ENCODE results near the gene PCLAF.
"Not testable (repeated sequence)": the region's sequence is repeated elsewhere in the genome, so short reads cannot be mapped to it uniquely, and the experiment has no call there.

PCLAF gene

DNA sequence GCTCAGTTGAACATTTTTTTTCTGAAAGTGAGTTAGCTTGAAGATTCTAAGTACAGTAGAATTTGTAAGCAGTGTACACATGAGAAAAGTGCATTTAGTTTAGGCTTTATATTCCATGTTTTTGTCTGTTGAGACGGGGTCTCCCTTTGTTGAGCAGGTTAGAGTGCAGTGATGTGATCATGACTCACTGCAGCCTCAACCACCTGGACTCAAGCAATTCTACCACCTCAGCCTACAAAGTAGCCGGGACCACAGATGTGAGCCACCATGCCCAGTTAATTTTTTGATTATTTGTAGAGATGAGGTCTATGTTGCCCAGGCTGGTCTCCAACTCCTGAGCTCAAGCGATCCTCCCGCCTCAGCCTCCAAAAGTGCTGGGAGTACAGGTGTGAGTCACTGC, 20.0 kb downstream of the PCLAF start:
- no peak for DNase-seq

DNA sequence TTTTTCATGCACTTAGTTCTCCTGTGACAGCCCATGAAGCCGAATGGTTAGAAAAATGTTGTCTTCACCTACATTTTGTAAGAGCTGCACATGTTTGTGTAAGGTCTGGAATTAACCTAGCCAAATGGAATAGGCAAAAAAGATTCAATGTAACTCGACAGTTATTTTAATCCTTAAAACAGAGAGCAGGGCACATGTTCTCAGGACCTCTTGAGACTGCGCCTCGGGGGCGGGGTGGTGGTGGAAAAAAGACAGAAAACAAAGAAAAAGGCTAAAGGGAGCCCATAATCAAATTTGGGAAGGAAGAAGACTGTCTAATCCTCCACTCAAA, 24.6 kb downstream of the PCLAF start:
- no peak for DNase-seq

DNA sequence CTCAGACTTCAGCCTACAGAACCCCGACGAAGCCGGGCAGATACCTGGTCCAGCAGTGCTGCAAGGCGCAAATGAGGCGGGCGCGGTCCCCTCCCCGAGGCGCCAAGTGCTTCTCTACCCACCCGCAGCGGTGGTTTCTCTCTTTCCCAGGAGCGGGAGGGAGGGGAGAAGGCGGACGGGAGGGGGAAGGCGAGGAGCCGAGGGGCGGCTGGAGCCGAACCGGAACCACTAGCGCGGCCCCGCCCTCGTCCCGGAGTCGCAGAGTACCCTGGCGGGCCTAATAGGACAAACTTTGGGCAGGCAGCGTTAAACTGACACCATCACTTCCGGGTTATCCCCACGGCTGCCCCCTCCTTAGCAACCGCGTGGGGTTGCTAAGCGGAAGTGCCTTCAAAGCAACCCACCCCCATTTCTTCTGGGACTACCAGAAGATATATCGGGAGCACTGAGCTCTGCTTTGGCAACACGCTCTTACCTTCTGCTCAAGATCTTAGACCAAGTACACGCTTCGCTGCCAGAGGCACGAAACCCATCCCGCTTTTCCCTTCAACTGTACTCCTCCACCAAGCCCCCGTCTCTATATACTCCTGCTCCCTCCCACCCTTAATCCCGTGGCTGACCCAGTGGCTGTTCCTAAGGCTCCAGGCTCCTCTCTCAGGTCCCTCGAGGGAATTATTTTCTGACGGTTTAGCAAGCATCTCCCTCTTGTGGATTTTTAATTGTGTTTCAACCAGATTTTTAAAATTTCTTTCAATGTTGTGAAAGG, 25.1 kb downstream of the PCLAF start, which contains the start of gene CSNK1G1:
Gene CSNK1G1 (minus strand): TSS at position 230 of the 766 bp plus-strand sequence. CDS start 55,674 bp downstream, outside the sequence.
- DNase-seq, result peak; percentile 95 to 99

DNA sequence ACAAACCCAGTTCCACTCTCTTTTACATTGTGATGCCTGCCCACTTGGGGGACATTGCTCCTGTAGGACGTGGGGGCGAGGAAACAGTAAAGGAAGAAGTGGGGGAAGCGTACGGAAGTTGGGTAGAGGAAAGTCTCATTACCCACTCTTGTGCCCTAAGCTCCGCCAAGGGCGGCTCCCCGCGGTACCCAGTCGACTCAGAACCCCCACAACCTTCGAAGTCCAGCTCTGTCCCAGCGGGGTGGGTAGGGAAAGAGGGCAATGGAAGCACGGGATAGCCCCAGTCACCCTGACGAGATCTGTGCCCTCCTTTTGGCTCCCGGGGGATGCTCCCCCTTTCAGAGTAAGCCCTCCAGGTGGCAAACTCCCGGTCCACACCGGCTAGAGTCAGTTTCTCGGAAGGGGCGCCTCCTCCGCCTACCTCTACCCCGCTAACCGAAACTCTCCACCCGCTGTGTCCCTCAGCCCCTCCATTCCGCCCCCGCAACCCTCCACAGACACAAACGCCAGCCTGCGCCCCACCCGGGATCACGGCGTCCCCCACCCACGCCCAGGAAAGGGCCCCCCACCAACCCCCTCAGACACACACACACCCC, 25.8 kb downstream of the PCLAF start:
- DNase-seq, result peak in 1 of 2 experiments; percentile 54

DNA sequence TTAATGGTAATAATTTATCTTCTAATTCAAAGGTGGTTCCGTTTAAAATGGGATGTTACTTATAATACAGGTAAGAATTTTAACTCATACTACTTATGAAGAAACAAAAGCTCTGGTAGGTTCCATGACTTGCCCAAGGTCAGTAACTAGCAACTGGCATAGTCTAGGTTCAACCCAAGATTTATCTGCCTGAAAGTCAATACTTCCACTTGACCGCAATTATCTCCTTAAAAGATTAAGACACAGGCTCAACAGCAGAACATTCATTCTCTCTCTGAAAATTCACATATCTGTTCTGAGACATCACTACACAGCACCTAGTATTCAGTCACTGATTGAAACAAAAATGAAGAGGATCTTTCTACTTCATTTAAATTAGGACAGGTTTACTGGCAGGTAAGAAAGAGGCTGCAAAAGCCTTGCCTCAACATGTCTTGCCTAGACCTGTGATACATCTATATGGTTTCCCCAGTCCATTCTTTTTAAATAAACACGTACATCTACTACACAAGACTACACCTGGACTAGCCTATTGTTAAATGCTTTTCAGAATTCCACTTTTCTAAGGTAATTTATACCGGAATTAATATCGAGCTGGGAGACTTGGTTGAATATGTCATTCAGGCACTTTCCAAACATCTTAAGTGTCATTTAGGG, 26.4 kb downstream of the PCLAF start:
- DNase-seq, result peak; percentile 69 to 89

DNA sequence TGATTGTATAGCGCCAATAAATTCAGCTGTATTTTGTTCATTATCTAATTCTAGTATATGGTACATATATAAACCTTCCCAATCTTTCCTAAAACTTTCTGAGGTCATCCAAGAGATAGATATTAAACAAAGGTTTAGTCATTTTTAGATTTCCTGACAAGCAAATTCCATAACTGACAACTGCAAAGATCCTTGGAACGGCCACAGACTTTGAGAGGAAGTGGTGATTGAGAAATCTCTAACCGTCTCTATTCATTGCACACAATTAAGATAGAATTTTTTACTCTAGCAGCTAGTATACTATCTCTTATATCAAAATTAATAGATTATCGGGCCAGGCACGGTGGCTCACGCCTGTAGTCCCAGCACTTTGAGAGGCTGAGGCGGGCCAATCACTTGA, 30.0 kb downstream of the PCLAF start:
- no peak for DNase-seq

DNA sequence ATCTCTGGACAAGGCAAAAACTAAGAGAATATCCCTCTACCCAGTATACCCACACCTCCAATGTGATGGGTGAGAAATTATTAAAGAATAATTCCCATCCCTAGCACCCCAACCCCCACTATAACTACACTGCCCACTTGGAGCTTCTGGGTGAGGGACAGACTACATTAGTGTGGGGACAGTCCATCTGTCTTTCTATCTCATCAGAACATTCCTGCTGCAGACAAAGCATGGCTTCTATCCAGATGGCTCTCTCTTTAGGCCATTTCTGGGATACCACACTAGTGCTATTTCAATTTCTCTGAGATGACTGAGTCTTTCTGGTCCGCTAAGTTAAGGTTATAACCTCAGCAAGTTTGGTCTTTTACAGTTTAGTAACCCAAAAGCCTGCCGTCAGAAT, 31.9 kb downstream of the PCLAF start:
- DNase-seq, result peak in 1 of 2 experiments; percentile 22

DNA sequence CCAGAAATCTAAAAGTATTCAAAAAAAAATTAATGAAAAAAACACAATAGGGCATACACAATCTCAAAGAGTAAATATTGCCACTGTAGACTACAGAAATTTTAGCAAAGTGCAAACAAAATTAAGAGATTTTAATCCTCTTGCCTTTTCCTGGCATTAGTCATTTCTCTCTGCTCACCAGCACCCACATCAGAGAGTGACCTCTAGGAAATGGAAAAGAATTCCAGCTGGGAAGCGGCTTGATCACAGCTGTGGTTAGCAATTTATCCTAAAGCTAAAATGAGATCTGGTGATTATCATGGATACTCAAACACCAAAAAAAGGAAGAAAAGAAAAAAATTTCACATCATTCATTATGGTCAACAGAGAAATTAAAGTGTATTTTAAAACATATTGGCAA, 32.8 kb downstream of the PCLAF start:
- DNase-seq, result no peak

DNA sequence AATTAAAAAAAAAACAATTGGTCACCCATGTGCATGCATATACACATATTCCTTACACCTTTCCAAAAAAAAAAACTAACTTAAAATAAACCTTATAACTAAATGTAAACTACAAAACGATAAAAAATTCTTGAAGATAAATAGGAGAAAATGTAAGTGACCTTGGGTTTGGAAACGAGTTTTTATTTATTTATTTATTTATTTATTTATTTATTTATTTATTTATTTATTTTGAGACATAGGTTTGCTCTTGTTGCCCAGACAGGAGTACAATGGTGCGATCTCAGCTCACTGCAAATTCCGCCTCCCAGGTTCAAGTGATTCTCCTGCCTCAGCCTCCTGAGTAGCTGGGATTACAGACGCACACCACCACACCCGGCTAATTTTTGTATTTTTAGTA, 35.0 kb downstream of the PCLAF start:
- DNase-seq, result not testable (repeated sequence)

DNA sequence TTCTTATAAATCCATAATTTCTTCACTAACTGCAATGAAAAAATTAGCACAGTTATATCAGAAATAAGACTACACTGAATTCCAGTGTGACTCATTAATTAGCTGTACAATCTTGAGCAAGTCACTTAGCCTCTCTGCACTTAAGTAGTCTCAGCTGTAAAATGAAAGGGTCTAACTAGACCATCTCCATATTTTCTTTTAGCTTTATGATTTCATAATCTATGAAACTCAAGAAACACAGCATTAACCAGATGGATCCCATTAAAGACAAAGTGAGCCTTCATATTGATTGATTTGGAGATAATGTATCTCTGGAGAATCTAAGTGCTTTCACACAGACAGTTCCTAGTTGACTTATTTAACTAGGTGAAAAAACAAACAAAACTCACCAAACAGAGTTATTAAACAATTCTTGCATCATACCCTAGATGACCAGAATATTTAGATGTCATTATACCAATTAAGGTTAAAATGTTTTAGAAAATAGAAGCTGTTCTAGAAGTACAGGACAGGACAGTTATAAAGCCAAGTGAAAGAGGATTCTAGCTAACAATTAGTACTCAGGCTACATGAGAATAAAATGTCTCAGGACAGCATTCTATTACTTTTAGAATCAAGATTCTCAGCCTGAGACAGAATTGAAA, 36.5 kb downstream of the PCLAF start:
- DNase-seq, result peak in 1 of 2 experiments; percentile 11

DNA sequence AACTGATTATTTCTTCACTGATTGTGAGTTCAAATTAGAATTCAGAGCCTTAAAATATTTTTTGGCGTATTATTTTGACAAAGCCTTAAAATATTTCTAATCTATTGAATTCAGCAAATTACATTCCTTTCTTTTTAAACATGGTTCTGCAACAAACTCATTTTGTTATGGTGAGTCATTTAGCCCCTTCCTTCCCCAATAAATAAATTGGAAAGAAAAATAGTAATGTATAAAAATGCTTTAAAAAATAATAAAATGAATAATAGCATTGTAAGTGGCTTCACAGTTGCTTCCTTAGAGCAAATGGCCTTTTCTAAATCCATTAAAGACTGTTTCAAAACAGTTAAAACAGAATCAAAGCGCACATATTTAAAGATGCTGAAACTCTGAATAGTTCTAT, 37.4 kb downstream of the PCLAF start:
- no peak for DNase-seq

DNA sequence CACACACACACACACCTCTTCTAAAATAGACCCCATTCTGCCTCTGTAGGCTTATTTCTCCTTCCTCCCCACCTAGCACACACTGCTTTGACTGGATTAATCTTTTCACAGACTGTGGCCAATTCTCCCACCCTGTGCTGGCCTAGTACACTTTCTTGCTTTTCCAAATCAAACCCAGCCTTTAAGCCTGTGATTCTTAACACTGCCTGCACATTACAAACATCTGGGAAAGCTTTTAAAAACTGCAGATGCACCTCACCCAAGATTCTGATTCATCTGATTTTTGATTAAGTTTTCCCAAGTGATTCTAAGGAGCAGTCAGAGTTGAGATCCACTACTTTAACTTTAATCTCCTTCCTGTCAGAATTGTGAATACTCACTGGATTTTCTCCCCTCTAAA, 38.0 kb downstream of the PCLAF start:
- DNase-seq, result no peak

DNA sequence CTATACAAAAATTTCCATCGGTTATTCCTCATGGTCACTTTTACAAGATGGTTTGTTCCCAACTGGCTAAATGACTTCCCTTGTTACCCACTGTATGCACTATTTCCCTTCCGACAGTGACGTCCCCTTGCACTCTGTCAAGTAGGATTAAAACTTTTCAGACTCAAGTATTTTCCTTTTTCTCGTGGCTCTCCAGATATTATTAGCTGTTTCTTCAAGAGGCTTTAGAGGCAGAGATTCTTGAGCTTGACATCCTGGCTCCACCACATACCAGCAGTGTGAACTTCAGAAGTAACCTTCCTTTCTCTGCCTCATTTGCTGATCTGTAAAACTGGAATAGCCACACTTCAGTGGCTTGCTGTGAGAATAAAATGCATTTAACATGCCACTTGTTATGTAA, 39.3 kb downstream of the PCLAF start:
- no peak for DNase-seq

DNA sequence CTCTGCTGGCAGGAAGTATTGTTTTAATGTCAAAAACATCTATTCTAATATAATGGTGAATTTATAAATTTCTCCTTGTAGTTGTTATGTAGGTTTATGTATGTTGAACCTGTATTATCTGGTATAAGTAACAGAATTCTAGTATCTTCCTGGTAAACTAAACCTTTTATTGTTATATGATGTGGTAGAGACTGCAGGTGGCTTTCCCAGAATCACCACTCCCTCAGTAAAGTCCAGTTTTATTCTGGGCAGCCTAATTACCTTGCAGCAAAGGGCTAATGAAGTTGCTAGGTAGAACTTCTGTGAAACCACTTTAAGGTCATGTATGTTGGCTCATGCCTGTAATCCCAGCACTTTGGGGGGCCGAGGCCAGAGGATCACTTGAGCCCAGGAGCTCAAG, 40.9 kb downstream of the PCLAF start:
- no peak for DNase-seq

DNA sequence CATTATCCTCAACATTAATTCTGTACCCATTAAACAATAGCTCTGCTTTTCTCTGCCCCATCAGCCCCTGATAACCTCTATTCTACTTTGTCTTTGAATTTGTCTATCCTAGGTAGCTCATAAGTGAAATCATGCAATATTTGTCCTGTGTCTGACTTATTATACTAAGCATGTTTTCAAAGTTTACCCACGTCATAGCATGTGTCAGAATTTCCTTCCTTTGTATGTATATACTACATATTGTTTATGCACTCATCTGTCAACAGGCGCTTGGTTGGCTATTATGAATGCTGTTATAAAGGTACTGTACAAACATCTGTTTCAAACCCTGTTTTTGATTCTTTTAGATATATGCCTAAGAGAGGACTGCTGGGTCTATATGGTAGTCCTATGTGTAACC, 43.5 kb downstream of the PCLAF start:
- no peak for DNase-seq

DNA sequence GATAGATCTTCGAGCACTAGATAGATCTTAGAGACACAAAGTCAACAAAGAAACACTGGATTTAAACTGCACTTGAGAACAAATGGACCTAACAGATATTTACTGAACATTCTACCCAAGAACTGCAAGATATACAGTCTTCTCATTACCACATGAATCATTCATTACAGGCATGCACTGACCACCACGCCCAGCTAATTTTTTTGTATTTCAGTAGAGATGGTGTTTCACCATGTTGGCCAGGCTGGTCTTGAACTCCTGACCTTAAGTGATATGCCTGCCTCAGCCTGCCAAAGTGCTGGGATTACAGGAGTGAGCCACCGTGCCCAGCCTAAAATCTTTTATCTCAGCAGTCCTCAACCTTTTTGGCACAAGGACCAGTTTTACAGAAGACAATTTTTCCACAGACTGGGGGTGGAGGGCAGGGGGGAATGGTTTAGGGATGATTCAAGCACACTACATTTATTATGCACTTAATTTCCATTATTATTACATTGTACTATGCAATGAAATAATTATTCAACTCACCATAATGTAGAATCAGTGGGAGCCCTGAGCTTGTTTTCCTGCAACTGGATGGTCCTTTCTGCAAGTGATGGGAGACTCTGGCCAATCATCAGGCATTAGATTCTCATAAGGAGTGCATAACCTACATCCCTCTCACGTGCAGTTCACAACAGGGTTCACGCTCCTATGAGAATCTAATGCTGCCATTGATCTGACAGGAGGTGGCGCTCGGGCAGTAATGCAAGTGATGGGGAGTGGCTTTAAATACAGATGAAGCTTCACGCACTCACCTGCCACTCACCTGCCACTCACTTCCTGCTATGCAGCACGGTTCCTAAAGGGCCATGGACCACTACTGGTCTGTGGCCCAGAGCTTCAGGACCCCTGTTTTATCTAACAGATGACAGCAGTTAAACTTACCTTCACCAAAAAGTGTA, 47.0 kb downstream of the PCLAF start:
- no peak for DNase-seq

DNA sequence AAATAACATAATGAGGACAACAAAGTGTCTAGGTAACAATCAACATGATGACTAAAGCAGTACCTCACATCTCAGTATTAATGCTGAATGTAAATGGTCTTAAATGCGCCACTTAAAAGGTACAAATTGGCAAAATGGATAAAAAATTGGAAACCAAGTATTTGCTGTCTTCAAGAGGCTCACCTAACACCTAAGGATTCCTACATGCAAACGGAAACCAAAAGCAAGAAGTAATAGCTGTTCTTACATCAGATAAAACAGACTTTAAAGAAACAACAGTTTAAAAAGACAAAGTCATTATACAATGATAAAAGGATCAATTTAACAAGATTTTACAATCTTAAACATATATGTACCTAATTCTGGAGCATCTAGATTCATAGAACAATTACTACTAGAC, 47.7 kb downstream of the PCLAF start:
- no peak for DNase-seq

DNA sequence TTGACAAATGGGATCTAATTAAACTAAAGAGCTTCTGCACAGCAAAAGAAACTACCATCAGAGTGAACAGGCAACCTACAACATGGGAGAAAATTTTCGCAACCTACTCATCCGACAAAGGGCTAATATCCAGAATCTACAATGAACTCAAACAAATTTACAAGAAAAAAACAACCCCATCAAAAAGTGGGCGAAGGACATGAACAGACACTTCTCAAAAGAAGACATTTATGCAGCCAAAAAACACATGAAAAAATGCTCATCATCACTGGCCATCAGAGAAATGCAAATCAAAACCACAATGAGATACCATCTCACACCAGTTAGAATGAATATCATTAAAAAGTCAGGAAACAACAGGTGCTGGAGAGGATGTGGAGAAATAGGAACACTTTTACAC, 49.6 kb downstream of the PCLAF start:
- DNase-seq, result not testable (repeated sequence)

DNA sequence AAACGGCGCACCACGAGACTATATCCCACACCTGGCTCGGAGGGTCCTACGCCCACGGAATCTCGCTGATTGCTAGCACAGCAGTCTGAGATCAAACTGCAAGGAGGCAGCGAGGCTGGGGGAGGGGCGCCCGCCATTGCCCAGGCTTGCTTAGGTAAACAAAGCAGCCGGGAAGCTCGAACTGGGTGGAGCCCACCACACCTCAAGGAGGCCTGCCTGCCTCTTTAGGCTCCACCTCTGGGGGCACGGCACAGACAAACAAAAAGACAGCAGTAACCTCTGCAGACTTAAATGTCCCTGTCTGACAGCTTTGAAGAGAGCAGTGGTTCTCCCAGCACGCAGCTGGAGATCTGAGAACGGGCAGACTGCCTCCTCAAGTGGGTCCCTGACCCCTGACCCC, 54.3 kb downstream of the PCLAF start:
- not testable (repeated sequence) for DNase-seq

DNA sequence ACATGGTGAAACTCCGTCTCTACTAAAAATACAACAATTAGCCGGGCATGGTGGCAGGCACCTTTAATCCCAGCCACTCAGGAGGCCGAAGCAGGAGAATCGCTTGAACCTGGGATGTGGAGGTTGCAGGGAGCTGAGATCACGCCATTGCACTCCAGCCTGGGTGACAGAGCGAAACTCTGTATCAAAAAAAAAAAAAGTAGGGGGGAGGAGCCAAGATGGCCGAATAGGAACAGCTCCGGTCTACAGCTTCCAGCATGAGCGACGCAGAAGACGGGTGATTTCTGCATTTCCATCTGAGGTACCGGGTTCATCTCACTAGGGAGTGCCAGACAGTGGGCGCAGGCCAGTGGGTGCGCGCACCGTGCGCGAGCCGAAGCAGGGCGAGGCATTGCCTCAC, 54.8 kb downstream of the PCLAF start:
- DNase-seq, result not testable (repeated sequence)

DNA sequence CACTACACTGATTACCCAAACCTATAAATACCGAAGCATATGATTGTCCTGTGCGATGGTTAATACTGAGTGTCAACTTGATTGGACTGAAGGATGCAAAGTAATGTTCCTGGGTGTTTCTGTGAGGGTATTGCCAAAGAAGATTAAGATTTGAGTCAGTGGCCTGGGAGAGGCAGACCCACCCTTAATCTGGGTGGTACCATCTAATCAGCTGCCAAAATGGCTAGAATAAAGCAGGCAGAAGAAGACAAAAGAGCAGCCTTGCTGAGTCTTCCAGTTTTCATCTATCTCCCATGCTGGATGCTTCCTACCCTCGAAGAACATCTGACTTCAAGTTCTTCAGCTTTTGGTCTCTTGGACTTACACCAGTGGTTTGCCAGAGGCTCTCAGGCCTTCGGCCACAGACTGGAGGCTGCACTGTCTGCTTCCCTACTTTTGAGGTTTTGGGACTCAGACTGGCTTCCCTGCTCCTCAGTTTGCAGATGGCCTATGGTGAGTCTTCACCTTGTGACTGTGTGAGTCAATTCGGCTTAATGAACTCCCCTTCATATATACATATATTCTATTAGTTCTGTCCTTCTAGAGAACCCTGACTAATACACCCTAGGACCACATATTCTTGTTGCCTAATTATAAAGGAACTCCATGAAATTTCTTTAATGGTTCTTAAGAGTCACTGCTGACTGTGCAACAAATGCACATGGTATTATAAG, 56.9 kb downstream of the PCLAF start:
- no peak for DNase-seq

DNA sequence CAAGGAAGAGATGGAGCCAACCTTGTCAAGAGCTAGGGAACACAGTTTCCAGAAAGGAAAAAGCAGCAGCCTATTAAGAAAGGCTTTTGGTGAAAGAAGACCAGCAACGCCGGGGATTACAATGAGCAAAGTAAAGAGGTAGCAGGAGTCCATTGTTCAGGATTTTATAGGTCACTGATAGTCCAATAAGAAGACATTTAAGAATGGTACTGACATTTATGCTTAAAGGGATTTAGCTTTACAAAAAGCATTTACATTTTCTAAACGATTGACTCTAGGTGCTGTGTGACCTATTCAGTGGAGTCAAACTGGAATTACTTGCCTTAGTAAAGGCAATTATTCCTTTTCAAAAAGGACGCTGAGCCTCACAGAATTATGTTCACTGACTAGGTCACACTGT, 66.0 kb downstream of the PCLAF start:
- no peak for DNase-seq
